Astrocyte (in vitro differentiated cells and primary cell): ENCODE results near the gene ABHD10.

Experiments
- EZH2 ChIP-seq: IDR thresholded peaks from 2 replicates; pipeline ENCODE4 v1.6.1; 2012; ENCODE audit warnings: mild to moderate bottlenecking, low read length, inconsistent platforms; ENCODE audit not compliant: insufficient read depth
- TF ChIP-seq, protein P1 (sequence below): IDR thresholded peaks from 2 replicates; pipeline ENCODE4 v1.5.1; 2011; ENCODE audit warnings: low read depth, mild to moderate bottlenecking, inconsistent platforms, low read length, moderate library complexity; ENCODE audit not compliant: insufficient read depth

DNA sequence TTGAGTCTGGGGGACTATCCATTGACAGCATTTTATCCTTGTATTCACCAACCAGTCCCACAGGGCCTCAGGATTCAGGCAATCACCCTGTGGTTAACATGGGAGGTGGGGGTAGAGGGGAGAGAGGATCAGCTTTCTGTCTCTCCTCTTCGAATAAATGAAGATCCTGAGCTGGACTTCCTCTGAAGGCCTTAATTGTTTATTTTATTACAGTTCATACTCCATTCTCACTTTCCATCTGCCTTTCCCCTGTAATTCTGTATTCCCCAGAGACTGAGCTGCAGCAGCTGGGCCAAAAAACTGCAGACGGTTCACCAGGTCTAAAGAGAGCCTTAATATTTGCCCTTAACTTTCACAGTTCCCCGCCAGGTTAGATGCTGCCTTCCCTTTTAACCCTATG lies 31.8 kb downstream of the ABHD10 start:
- TF ChIP-seq, protein P1, sequence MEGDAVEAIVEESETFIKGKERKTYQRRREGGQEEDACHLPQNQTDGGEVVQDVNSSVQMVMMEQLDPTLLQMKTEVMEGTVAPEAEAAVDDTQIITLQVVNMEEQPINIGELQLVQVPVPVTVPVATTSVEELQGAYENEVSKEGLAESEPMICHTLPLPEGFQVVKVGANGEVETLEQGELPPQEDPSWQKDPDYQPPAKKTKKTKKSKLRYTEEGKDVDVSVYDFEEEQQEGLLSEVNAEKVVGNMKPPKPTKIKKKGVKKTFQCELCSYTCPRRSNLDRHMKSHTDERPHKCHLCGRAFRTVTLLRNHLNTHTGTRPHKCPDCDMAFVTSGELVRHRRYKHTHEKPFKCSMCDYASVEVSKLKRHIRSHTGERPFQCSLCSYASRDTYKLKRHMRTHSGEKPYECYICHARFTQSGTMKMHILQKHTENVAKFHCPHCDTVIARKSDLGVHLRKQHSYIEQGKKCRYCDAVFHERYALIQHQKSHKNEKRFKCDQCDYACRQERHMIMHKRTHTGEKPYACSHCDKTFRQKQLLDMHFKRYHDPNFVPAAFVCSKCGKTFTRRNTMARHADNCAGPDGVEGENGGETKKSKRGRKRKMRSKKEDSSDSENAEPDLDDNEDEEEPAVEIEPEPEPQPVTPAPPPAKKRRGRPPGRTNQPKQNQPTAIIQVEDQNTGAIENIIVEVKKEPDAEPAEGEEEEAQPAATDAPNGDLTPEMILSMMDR: no peak
- no peak for TF ChIP-seq EZH2
